ENCODE data around the gene MTUS2.

DNA sequence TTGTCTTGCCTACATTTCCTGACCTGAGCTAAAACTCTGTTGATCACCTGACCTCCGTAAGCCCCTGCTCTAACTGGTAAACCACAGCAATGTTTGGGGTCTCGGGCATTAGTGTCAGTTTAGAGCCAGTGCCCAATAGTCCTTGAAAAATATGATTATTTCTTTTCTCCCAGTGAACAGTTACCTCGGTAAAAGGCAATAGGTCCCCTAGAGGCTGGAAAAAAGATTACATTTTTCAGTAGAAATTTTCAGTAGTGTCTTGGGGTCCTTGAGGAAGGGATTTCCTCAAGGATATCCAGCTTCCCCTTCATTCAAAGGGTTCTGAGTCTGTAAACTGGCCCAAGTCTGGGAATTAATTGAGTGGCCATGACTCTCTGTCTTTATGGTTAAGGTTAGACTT lies 597.9 kb downstream of the MTUS2 start:
- TF ChIP-seq, protein P1, sequence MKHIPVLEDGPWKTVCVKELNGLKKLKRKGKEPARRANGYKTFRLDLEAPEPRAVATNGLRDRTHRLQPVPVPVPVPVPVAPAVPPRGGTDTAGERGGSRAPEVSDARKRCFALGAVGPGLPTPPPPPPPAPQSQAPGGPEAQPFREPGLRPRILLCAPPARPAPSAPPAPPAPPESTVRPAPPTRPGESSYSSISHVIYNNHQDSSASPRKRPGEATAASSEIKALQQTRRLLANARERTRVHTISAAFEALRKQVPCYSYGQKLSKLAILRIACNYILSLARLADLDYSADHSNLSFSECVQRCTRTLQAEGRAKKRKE (CRISPR knock-in tag; IDR thresholded peaks at IDR 0.05; ENCODE audit: low read depth): no peak
- TF ChIP-seq MYC (IDR thresholded peaks at IDR 0.05; ENCODE audit: borderline replicate concordance, low read length) (no peak), RFX5 (IDR thresholded peaks at IDR 0.05) (no peak), POLR2A (IDR thresholded peaks at IDR 0.05; ENCODE audit: low read length) (no peak), SREBF2 (IDR thresholded peaks at IDR 0.05) (no peak), SMC3 (IDR thresholded peaks at IDR 0.05) (no peak), RAD21 (conservative IDR thresholded peaks at IDR 0.05 in 1 of 2, IDR thresholded peaks at IDR 0.05 in 1 of 2) (no peak), KDM1A (IDR thresholded peaks at IDR 0.05; ENCODE audit: low read depth) (no peak), ZC3H11A (IDR thresholded peaks at IDR 0.05) (no peak), CEBPB (IDR thresholded peaks at IDR 0.05) (no peak), EP300 (IDR thresholded peaks at IDR 0.05) (no peak)
- TF ChIP-seq, protein P2, sequence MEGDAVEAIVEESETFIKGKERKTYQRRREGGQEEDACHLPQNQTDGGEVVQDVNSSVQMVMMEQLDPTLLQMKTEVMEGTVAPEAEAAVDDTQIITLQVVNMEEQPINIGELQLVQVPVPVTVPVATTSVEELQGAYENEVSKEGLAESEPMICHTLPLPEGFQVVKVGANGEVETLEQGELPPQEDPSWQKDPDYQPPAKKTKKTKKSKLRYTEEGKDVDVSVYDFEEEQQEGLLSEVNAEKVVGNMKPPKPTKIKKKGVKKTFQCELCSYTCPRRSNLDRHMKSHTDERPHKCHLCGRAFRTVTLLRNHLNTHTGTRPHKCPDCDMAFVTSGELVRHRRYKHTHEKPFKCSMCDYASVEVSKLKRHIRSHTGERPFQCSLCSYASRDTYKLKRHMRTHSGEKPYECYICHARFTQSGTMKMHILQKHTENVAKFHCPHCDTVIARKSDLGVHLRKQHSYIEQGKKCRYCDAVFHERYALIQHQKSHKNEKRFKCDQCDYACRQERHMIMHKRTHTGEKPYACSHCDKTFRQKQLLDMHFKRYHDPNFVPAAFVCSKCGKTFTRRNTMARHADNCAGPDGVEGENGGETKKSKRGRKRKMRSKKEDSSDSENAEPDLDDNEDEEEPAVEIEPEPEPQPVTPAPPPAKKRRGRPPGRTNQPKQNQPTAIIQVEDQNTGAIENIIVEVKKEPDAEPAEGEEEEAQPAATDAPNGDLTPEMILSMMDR (IDR thresholded peaks at IDR 0.05): no peak
- TF ChIP-seq, protein P3, sequence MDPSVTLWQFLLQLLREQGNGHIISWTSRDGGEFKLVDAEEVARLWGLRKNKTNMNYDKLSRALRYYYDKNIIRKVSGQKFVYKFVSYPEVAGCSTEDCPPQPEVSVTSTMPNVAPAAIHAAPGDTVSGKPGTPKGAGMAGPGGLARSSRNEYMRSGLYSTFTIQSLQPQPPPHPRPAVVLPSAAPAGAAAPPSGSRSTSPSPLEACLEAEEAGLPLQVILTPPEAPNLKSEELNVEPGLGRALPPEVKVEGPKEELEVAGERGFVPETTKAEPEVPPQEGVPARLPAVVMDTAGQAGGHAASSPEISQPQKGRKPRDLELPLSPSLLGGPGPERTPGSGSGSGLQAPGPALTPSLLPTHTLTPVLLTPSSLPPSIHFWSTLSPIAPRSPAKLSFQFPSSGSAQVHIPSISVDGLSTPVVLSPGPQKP (IDR thresholded peaks at IDR 0.05; ENCODE audit: low read depth, low read length): no peak
